IMR-90 (cell line): Measurements from ENCODE around the gene AIDA. TPM values are rescaled to one million over a fixed set of nuclear protein-coding genes. Genes with fewer than 3 reads are reported as not detected.

Experiments used
- ATAC-seq: fragments of 200-7000 bp; cut with Tn5 transposase; 2 replicates; pipeline ENCODE4 v1.9.1; 2020; ENCODE audit warnings: low read depth, mild to moderate bottlenecking, moderate library complexity
- BruUV-seq: library from RNA; stranded (reverse); fragments of 400-500 nt; replicated peaks from 2 replicates; lab custom pipeline; 2021; lab: Mats Ljungman, UMichigan
- CTCF ChIA-PET: fragments of 300-600 bp; formaldehyde crosslinking; extraction: SDS; loops from one replicate; lab custom pipeline; 2021; ENCODE audit warnings: antibody characterized with exemption; lab: Yijun Ruan, JAX
- POLR2A ChIA-PET: fragments of 300-600 bp; sonication (Branson Sonifier 250); formaldehyde crosslinking; loops from one replicate; lab custom pipeline; 2022; ENCODE audit warnings: antibody characterized with exemption; ENCODE audit not compliant: unreplicated experiment; lab: Charles Lee
- DNase-seq: peaks from one replicate; pipeline ENCODE4 v3.0.0; 2013
- H2AFZ ChIP-seq: replicated peaks from 2 replicates; pipeline ENCODE3; 2013; ENCODE audit warnings: low read length, mild to moderate bottlenecking; ENCODE audit not compliant: poor library complexity
- H2AK5ac ChIP-seq: 2 replicates; pipeline ENCODE4 v1.6.1; 2013; ENCODE audit warnings: low read depth, low read length, inconsistent platforms
- H2AK9ac ChIP-seq: replicated peaks from 2 replicates; pipeline ENCODE3; 2013; ENCODE audit warnings: mild to moderate bottlenecking, low read depth, low read length, moderate library complexity; ENCODE audit not compliant: poor library complexity
- H2BK120ac ChIP-seq: 2 replicates; pipeline ENCODE4 v1.6.1; 2013; ENCODE audit warnings: low read depth, low read length, inconsistent platforms
- H2BK15ac ChIP-seq: 3 replicates; pipeline ENCODE4 v1.6.1; 2013; ENCODE audit warnings: low read depth, low read length, inconsistent platforms
- H2BK20ac ChIP-seq: 2 replicates; pipeline ENCODE4 v1.6.1; 2013; ENCODE audit warnings: low read depth, mild to moderate bottlenecking, inconsistent platforms, low read length, moderate library complexity
- H2BK5ac ChIP-seq: 2 replicates; pipeline ENCODE4 v1.6.1; 2013; ENCODE audit warnings: mild to moderate bottlenecking, low read depth, low read length, inconsistent platforms; ENCODE audit not compliant: poor library complexity, severe bottlenecking
- H3K14ac ChIP-seq: replicated peaks from 2 replicates; pipeline ENCODE4 v1.6.1; 2013; ENCODE audit warnings: low read depth, low read length, inconsistent platforms
- H3K18ac ChIP-seq: 2 replicates; pipeline ENCODE4 v1.6.1; 2013; ENCODE audit warnings: low read depth, low read length, control low read depth
- H3K23ac ChIP-seq: 2 replicates; pipeline ENCODE4 v1.6.1; 2013; ENCODE audit warnings: low read depth, low read length, inconsistent platforms
- H3K27ac ChIP-seq: 2 replicates; pipeline ENCODE4 v1.5.1; 2013; ENCODE audit warnings: mild to moderate bottlenecking, control low read depth, low read length; ENCODE audit not compliant: insufficient read depth
- H3K27me3 ChIP-seq: 2 replicates; pipeline ENCODE4 v1.6.1; 2013; ENCODE audit warnings: low read length; ENCODE audit not compliant: control insufficient read depth, insufficient read depth
- H3K36me3 ChIP-seq: 2 replicates; pipeline ENCODE4 v1.6.1; 2013; ENCODE audit warnings: low read length, mixed read lengths; ENCODE audit not compliant: control insufficient read depth, insufficient read depth
- H3K4ac ChIP-seq: 2 replicates; pipeline ENCODE4 v1.6.1; 2013; ENCODE audit warnings: low read depth, low read length, inconsistent platforms
- H3K4me1 ChIP-seq: 2 replicates; pipeline ENCODE4 v1.6.1; 2013; ENCODE audit warnings: low read length, mixed read lengths; ENCODE audit not compliant: control insufficient read depth, insufficient read depth
- H3K4me2 ChIP-seq: 2 replicates; pipeline ENCODE4 v1.6.1; 2013; ENCODE audit warnings: low read depth, mild to moderate bottlenecking, control low read depth, low read length, moderate library complexity
- H3K4me3 ChIP-seq: 2 replicates; pipeline ENCODE4 v1.5.1; 2013; ENCODE audit warnings: low read depth, mild to moderate bottlenecking, control low read depth, low read length, moderate library complexity; ENCODE audit not compliant: insufficient read depth
- H3K56ac ChIP-seq: 2 replicates; pipeline ENCODE4 v1.6.1; 2013; ENCODE audit warnings: low read length, inconsistent platforms; ENCODE audit not compliant: insufficient read depth; ENCODE audit errors: extremely low read depth
- H3K79me1 ChIP-seq, 2 experiments: 2 replicates each; pipeline ENCODE4 v1.6.1; 2013; ENCODE audit warnings: low read length in 2 of 2, inconsistent platforms in 1 of 2, low read depth in 1 of 2
- H3K9ac ChIP-seq: 2 replicates; pipeline ENCODE4 v1.6.1; 2013; ENCODE audit warnings: low read depth, low read length, control low read depth
- H3K9me1 ChIP-seq: 2 replicates; pipeline ENCODE4 v1.6.1; 2013; ENCODE audit warnings: low read length, inconsistent platforms; ENCODE audit not compliant: insufficient read depth
- H3K9me3 ChIP-seq: 2 replicates; pipeline ENCODE4 v1.6.1; 2013; ENCODE audit warnings: low read length; ENCODE audit not compliant: control insufficient read depth, insufficient read depth
- H4K20me1 ChIP-seq: 2 replicates; pipeline ENCODE4 v1.6.1; 2013; ENCODE audit warnings: low read length, inconsistent platforms; ENCODE audit not compliant: insufficient read depth
- H4K5ac ChIP-seq: 2 replicates; pipeline ENCODE4 v1.6.1; 2013; ENCODE audit warnings: mild to moderate bottlenecking, low read depth, low read length, control low read depth
- H4K8ac ChIP-seq, 2 experiments: 2 replicates each; pipeline ENCODE4 v1.6.1; 2013; ENCODE audit warnings: low read depth in 2 of 2, low read length in 2 of 2, control low read depth in 1 of 2, inconsistent platforms in 1 of 2
- H4K91ac ChIP-seq: 2 replicates; pipeline ENCODE4 v1.6.1; 2013; ENCODE audit warnings: low read depth, low read length, inconsistent platforms; ENCODE audit not compliant: insufficient read depth
- CEBPB ChIP-seq: IDR thresholded peaks from 2 replicates; pipeline ENCODE4 v1.6.1; 2012; ENCODE audit warnings: low read depth, low read length, improper control_type of control experiment
- CHD1 ChIP-seq: IDR thresholded peaks from 2 replicates; pipeline ENCODE4 v1.6.1; 2012; ENCODE audit warnings: low read depth, low read length, improper control_type of control experiment
- CTCF ChIP-seq: conservative IDR thresholded peaks from 2 replicates; pipeline ENCODE4 v1.5.1; 2012; ENCODE audit warnings: mild to moderate bottlenecking, low read depth, low read length, improper control_type of control experiment
- ELK1 ChIP-seq: fragments of 150-350 bp; IDR thresholded peaks from 2 replicates; pipeline ENCODE4 v1.6.1; 2016; ENCODE audit warnings: low read depth, mild to moderate bottlenecking, low read length, moderate library complexity, borderline replicate concordance
- FOS ChIP-seq: fragments of 150-350 bp; IDR thresholded peaks from 2 replicates; pipeline ENCODE4 v1.6.1; 2016; ENCODE audit warnings: low read depth, low read length
- MAFK ChIP-seq: IDR thresholded peaks from 2 replicates; pipeline ENCODE4 v1.6.1; 2012; ENCODE audit warnings: low read depth, low read length, improper control_type of control experiment
- MAZ ChIP-seq: IDR thresholded peaks from 2 replicates; pipeline ENCODE4 v1.6.1; 2012; ENCODE audit warnings: low read depth, mild to moderate bottlenecking, low read length, improper control_type of control experiment, moderate library complexity, borderline replicate concordance
- MXI1 ChIP-seq: IDR thresholded peaks from 2 replicates; pipeline ENCODE4 v1.6.1; 2012; ENCODE audit warnings: low read depth, mild to moderate bottlenecking, low read length, moderate library complexity, borderline replicate concordance
- NFE2L2 ChIP-seq: fragments of 150-350 bp; IDR thresholded peaks from 2 replicates; pipeline ENCODE4 v1.6.1; 2016; ENCODE audit warnings: low read depth, mild to moderate bottlenecking, low read length
- POLR2A ChIP-seq: IDR thresholded peaks from 2 replicates; pipeline ENCODE4 v1.6.1; 2012; ENCODE audit warnings: mild to moderate bottlenecking, low read depth, low read length
- RAD21 ChIP-seq: IDR thresholded peaks from 2 replicates; pipeline ENCODE4 v1.6.1; 2012; ENCODE audit warnings: low read length, improper control_type of control experiment
- RCOR1 ChIP-seq: IDR thresholded peaks from 2 replicates; pipeline ENCODE4 v1.6.1; 2012; ENCODE audit warnings: mild to moderate bottlenecking, low read length, improper control_type of control experiment; ENCODE audit not compliant: insufficient replicate concordance
- RFX5 ChIP-seq: IDR thresholded peaks from 2 replicates; pipeline ENCODE4 v1.8.0; 2012; ENCODE audit warnings: low read depth, mild to moderate bottlenecking, low read length, moderate library complexity
- SMC3 ChIP-seq: fragments of 150-350 bp; IDR thresholded peaks from 2 replicates; pipeline ENCODE4 v1.6.1; 2016; ENCODE audit warnings: low read depth, mild to moderate bottlenecking, antibody characterized with exemption, low read length, moderate library complexity
- WGBS, 2 experiments: methylation state at CpG; one replicate each; pipeline versions ENCODE4 v1.1.5 to v1.1.7; 2013; ENCODE audit warnings: missing lambda C conversion rate in 2 of 2; ENCODE audit not compliant: insufficient read length in 1 of 2; ENCODE audit errors: extremely low coverage in 2 of 2; 5-methylcytosine and 5-hydroxymethylcytosine counted together
- dilution Hi-C: fragments of 300-500 bp; cut with HindIII; formaldehyde crosslinking; loops from one replicate; pipeline ENCODE4 v1.14.3; 2018; ENCODE audit warnings: low sequenced_read_pairs; ENCODE audit not compliant: unreplicated experiment
- in situ Hi-C: fragments of 300-500 bp; cut with MboI; formaldehyde crosslinking; loops from 3 replicates; pipeline ENCODE4 v1.14.3; 2019; ENCODE audit warnings: low sequenced_read_pairs, inconsistent platforms, mixed read lengths
- intact Hi-C: fragments of 100-400 bp; cut with micrococcal nuclease; formaldehyde crosslinking; loops from 2 replicates; pipeline ENCODE4 v1.10.0; 2022
- polyA plus RNA-seq, 3 experiments: library from polyadenylated mRNA; depleted of rRNA; stranded (reverse); fragments of >200 nt; gene quantifications; 2 replicates each; pipeline ENCODE4 v1.2.3, GENCODE V29; 2012; ENCODE audit warnings: low replicate concordance in 1 of 3
- total RNA-seq: library from RNA; depleted of rRNA; stranded (reverse); fragments of >200 nt; gene quantifications from 2 replicates; pipeline ENCODE4 v1.2.3, GENCODE V29; 2012

AIDA gene
- total and polyA plus RNA-seq, 2 of the 4 experiments (the other 2 are of a cell fraction) = 47.9 to 48.6 TPM

DNA sequence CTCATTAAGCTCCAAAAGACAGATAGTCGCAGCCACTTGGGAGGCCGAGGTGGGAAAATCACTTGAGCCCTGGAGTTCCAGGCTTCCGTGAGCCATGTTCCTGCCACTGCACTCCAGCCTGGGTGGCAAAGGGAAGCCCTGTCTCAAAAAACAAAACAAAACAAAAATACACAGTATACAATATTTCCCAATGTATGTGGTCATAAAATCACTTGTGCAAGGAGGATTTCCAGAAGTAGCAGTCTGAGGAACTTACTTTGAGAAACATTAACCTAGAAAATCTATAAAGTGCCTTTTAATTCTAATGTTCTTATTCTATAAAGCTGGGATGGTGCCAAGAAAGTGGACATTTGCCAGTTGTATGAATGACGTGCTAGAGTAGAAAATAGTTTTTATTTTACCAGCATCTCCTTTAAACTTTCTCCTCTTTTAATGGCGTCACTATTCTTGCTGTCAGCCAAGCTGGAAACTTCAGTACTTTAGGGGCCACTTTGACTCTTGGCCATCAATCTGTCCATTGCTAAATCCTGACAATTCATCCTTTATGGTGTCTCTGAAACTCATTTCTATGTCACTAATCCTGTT is 47.3 kb upstream of the AIDA start:
- H3K9me1 ChIP-seq = no peaks in the 10 kb centered on the region; the same call in 1 of the 2 replicates
- H4K8ac ChIP-seq = no peak overlapping the region
- no peaks in the 10 kb centered on the region for H3K4me1 ChIP-seq
- ChIA-PET CTCF (no interaction called here), POLR2A (no interaction called here)
- H2BK20ac ChIP-seq = no peak overlapping the region
- intact Hi-C loops = no loop called here
- no peaks in the 10 kb centered on the region for H3K36me3 ChIP-seq
- no peak overlapping the region for H3K4me3 ChIP-seq
- in situ Hi-C loops = no loop called here
- H3K23ac ChIP-seq = no peak overlapping the region
- H4K20me1 ChIP-seq = no peaks in the 10 kb centered on the region
- BruUV-seq = no TSS peak
- ATAC-seq = no peak
- H2AK9ac ChIP-seq = no peak overlapping the region
- no peak overlapping the region for H2BK5ac ChIP-seq
- H3K18ac ChIP-seq = no peak overlapping the region
- H2AFZ ChIP-seq = no peak overlapping the region
- H3K4me2 ChIP-seq = no peak overlapping the region
- H3K27ac ChIP-seq = no peak overlapping the region
- no peak overlapping the region for H3K14ac ChIP-seq
- WGBS, 2 experiments = no CpG with 5 or more reads among the region's 5 CpGs
- no peak overlapping the region for H2BK120ac ChIP-seq
- no peak overlapping the region for H4K5ac ChIP-seq
- H2AK5ac ChIP-seq = no peak overlapping the region
- no peaks in the 10 kb centered on the region for H3K79me1 ChIP-seq
- no peak overlapping the region for H4K91ac ChIP-seq
- TF ChIP-seq MAZ = no peak
- TF ChIP-seq FOS = no peak
- TF ChIP-seq CTCF = no peak
- no peak for TF ChIP-seq POLR2A
- no peak for TF ChIP-seq RCOR1
- no peak for TF ChIP-seq NFE2L2
- no peak for TF ChIP-seq MXI1
- no peak for TF ChIP-seq CHD1
- TF ChIP-seq CEBPB = no peak
- no peak for TF ChIP-seq ELK1
- no peak for TF ChIP-seq RAD21
- no peak for TF ChIP-seq SMC3
- no peak for TF ChIP-seq MAFK
- TF ChIP-seq RFX5 = no peak
- no peak overlapping the region for H3K4ac ChIP-seq
- peaks cover 2% of the 10 kb centered on the region; the same call in 1 of the 2 replicates for H3K27me3 ChIP-seq
- DNase-seq = no peak
- no peaks in the 10 kb centered on the region for H3K9me3 ChIP-seq
- H2BK15ac ChIP-seq = no peak overlapping the region
- H3K56ac ChIP-seq = no peak overlapping the region
- H3K9ac ChIP-seq = no peak overlapping the region
- dilution Hi-C loops = no loop called here
